Measurements from ENCODE around the gene MTFR1L. TPM values are rescaled to one million over a fixed set of nuclear protein-coding genes. Genes with fewer than 3 reads are reported as not detected.

Gene MTFR1L
- total RNA-seq, 1 donor from 2014 or later: 81.6 TPM

- no peak for DNase-seq (ENCODE audit: low read depth)
Measured at GRCh38 chr1:25877155-25877554, 57.4 kb downstream of the MTFR1L start.

- DNase-seq (ENCODE audit: low read depth): no peak
Measured at GRCh38 chr1:25878690-25879089, 58.9 kb downstream of the MTFR1L start.

GRCh38 chr1:25879675-25880074, 59.9 kb downstream of the MTFR1L start:
- no peak for DNase-seq (ENCODE audit: low read depth)

GRCh38 chr1:25880518-25880917, 60.8 kb downstream of the MTFR1L start:
- DNase-seq (ENCODE audit: low read depth): no peak

- DNase-seq (ENCODE audit: low read depth): no peak
Measured at GRCh38 chr1:25881266-25881665, 61.5 kb downstream of the MTFR1L start.

Other genes starting within 250 kb of the MTFR1L start
- gene MAN1C1, start 203.2 kb upstream of the MTFR1L start, total RNA-seq: 6.6 and 8.8 TPM in 2 replicates
- gene SELENON, start 19.8 kb upstream of the MTFR1L start, total RNA-seq: 18.7 and 19.1 TPM in 2 replicates
- gene AUNIP, start 39.5 kb downstream of the MTFR1L start, total RNA-seq: 0.70 and 2.3 TPM in 2 replicates
- 6.3 and 9.8 TPM in 2 replicates for gene PAQR7, start 55.8 kb downstream of the MTFR1L start, total RNA-seq
- gene STMN1, start 86.5 kb downstream of the MTFR1L start, total RNA-seq: 138 and 179 TPM in 2 replicates
- 18.0 and 45.2 TPM in 2 replicates for gene PAFAH2, start 178.1 kb downstream of the MTFR1L start, total RNA-seq
- 12.8 and 20.1 TPM in 2 replicates for gene EXTL1, start 201.8 kb downstream of the MTFR1L start, total RNA-seq
- gene SLC30A2, start 226.2 kb downstream of the MTFR1L start, total RNA-seq: 0.10 and 0.21 TPM in 2 replicates
- 18.6 and 26.2 TPM in 2 replicates for gene TRIM63, start 247.7 kb downstream of the MTFR1L start, total RNA-seq

Data from myocyte (in vitro differentiated cells).